ENCODE measurements around the gene CCDC57. TPM values are rescaled to one million over a fixed set of nuclear protein-coding genes. Genes with fewer than 3 reads are reported as not detected.

Gene CCDC57
- total RNA-seq, 1 donor from 2014 or later = 79.0 TPM

DNA sequence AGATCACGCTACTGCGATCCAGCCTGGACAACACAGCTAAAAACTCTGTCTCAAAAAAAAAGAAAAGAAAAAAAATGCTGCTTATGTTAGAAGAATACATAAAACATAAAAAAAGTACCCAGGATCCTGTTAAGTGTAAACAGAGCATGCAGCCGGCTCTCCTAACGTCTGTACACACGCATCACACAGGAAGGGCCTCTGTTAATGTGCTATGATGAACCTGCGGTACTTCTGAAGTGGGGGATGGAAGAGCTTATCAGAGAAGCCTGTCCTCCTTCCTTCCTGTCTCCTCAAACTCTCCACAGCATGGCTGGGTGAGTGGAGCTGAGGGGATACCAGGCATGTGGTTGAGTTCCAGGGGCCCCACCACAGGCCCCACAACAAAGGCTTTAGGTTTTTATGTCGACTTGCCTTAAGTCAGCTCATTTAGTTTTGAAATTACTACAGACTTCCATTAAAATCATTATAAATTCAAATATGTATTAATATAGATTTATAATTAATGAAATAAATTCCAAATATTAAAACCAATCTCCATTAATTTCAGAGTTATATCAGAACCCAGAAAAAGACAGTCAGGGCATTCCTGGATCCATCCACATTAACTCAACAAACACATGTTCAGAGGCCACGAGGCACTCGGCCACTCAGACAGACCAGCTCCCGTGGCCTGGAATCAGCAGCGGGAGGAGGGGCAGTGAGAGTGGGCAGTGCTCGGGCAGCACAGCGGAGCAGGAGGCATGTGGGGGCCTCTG lies 11.7 kb downstream of the CCDC57 start:
- H3K36me3 Mint-ChIP-seq (ENCODE audit: insufficient read depth) = peaks cover 14% of the 10 kb centered on the region
- H3K4me3 Mint-ChIP-seq (ENCODE audit: low read depth) = no peak overlapping the region
- no peaks in the 10 kb centered on the region for H3K9me3 Mint-ChIP-seq (ENCODE audit: low read depth)
- TF ChIP-seq, protein P1, sequence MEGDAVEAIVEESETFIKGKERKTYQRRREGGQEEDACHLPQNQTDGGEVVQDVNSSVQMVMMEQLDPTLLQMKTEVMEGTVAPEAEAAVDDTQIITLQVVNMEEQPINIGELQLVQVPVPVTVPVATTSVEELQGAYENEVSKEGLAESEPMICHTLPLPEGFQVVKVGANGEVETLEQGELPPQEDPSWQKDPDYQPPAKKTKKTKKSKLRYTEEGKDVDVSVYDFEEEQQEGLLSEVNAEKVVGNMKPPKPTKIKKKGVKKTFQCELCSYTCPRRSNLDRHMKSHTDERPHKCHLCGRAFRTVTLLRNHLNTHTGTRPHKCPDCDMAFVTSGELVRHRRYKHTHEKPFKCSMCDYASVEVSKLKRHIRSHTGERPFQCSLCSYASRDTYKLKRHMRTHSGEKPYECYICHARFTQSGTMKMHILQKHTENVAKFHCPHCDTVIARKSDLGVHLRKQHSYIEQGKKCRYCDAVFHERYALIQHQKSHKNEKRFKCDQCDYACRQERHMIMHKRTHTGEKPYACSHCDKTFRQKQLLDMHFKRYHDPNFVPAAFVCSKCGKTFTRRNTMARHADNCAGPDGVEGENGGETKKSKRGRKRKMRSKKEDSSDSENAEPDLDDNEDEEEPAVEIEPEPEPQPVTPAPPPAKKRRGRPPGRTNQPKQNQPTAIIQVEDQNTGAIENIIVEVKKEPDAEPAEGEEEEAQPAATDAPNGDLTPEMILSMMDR (IDR thresholded peaks at IDR 0.05; ENCODE audit: unreplicated experiment) = no peak
- no peaks in the 10 kb centered on the region for H3K27me3 Mint-ChIP-seq
- H3K4me1 Mint-ChIP-seq (ENCODE audit: low read depth) = peaks cover 1% of the 10 kb centered on the region
- no peak overlapping the region for H3K27ac Mint-ChIP-seq
- no peak for DNase-seq (ENCODE audit: low spot score, unreplicated experiment)

DNA sequence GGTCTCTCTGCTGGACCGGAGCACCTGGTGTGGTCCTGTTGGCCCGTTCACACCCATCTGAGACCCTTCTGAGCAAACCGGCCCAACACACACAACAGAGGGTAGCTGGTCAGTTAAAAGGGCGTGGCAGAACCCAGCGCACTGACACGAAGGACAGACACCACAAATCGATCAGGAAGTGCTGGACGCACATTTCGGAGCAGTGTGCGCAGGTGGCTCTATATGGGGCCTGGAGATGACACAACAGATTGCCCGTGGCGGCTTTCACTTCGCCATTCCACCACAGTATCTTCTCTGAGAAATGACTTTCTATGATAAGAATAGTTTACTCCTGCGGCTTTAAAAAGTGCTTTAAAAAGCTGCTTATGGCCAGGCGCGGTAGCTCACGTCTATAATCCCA lies 12.5 kb downstream of the CCDC57 start:
- H3K4me3 Mint-ChIP-seq (ENCODE audit: low read depth) = no peak overlapping the region
- H3K27me3 Mint-ChIP-seq = no peaks in the 10 kb centered on the region
- peaks cover 16% of the 10 kb centered on the region for H3K36me3 Mint-ChIP-seq (ENCODE audit: insufficient read depth)
- DNase-seq (ENCODE audit: low spot score, unreplicated experiment) = no peak
- no peaks in the 10 kb centered on the region for H3K4me1 Mint-ChIP-seq (ENCODE audit: low read depth)
- H3K9me3 Mint-ChIP-seq (ENCODE audit: low read depth) = no peaks in the 10 kb centered on the region
- TF ChIP-seq, protein P1 (IDR thresholded peaks at IDR 0.05; ENCODE audit: unreplicated experiment) = no peak
- no peak overlapping the region for H3K27ac Mint-ChIP-seq

DNA sequence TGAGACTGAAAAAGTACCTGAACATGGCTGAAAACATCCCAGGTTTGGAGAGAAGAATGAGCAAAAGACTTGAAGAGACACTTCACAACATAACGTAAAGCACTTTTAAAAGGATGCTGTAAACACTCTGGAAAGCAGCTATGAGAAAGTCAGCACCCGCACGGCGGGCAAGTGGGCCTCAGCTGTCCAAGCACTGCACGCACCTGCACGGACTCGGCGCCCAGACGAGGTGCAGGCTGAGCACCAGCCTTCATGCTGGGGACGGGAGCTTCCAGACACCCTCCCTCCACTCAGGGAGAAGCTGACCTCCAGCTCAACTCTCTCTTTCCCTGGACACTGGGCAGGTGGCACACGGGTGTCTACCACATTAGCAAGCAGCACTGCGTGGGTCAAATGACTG lies 13.1 kb downstream of the CCDC57 start:
- H3K9me3 Mint-ChIP-seq (ENCODE audit: low read depth) = no peaks in the 10 kb centered on the region
- no peak overlapping the region for H3K4me3 Mint-ChIP-seq (ENCODE audit: low read depth)
- DNase-seq (ENCODE audit: low spot score, unreplicated experiment) = no peak
- no peak overlapping the region for H3K27ac Mint-ChIP-seq
- H3K4me1 Mint-ChIP-seq (ENCODE audit: low read depth) = no peaks in the 10 kb centered on the region
- no peaks in the 10 kb centered on the region for H3K27me3 Mint-ChIP-seq
- TF ChIP-seq, protein P1 (IDR thresholded peaks at IDR 0.05; ENCODE audit: unreplicated experiment) = no peak
- peaks cover 16% of the 10 kb centered on the region for H3K36me3 Mint-ChIP-seq (ENCODE audit: insufficient read depth)

DNA sequence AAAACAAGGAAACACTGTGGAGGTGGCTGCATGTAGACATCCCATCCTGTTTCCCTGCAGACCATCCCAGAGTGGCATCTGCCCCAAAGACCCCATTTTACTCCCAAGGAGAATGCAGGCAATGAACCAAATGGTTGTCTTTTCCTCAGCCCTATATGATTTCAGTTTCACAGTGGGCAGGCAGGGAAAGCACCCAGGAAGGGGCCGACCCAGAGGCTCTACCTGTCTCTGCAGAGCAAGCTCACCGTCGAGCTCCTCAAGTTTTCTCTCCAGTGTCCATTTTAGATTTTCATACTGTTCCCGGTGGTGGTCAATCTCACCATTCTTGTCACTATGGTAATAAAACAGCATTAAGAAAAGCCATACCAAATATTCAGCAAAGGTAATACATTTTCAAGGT lies 14.6 kb downstream of the CCDC57 start:
- peaks cover 21% of the 10 kb centered on the region for H3K36me3 Mint-ChIP-seq (ENCODE audit: insufficient read depth)
- no peaks in the 10 kb centered on the region for H3K27me3 Mint-ChIP-seq
- H3K9me3 Mint-ChIP-seq (ENCODE audit: low read depth) = no peaks in the 10 kb centered on the region
- TF ChIP-seq, protein P1 (IDR thresholded peaks at IDR 0.05; ENCODE audit: unreplicated experiment) = no peak
- no peak overlapping the region for H3K4me3 Mint-ChIP-seq (ENCODE audit: low read depth)
- no peaks in the 10 kb centered on the region for H3K4me1 Mint-ChIP-seq (ENCODE audit: low read depth)
- H3K27ac Mint-ChIP-seq = no peak overlapping the region
- DNase-seq (ENCODE audit: low spot score, unreplicated experiment) = no peak

DNA sequence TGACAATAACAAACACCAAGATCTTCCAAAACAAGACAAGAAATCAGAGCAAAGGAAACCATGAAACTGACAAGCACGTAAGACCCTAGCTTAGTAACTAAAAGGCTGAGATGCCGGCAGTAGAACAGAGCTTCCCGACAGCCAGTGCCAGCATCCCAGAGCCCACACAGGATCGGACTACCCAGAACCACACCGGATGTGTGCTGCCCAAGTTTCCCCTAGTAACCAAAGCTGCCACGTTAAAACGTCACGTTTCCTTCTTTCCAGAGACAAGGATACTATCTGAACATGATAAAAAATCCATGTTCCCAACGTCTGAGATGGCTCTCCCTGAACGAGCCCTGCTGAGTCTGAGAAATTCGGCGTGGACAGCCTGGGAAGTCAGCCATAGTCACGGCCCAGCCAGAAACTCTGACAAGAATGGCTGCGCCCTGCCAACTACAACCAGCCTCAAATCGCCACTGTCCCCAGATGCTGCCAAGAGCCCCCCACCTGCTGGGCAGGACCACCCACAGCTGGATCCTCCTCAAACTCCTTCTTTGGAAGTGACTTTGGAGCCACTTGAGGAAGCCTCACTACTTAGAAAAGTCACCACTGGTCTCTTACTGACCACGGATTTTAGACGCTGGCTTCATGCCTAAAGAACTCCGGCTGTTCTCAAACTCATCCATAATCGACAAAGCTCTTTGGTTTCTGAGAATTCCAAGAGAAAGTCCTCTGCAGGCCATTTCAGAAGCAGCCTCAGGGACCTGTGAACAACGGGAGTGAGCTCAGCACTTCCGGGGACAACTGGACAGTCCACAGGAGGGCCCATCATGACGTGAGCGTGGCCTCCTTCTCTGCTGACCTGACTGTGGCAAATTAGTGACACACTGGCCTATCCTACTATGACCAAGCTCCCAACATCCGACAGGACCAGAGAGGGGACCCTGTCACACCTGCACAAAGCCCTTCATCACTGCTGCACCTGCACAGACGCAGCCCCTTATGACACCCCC lies 16.7 kb downstream of the CCDC57 start:
- TF ChIP-seq, protein P1 (IDR thresholded peaks at IDR 0.05; ENCODE audit: unreplicated experiment) = no peak
- H3K27me3 Mint-ChIP-seq = no peaks in the 10 kb centered on the region
- no peak overlapping the region for H3K27ac Mint-ChIP-seq
- no peak overlapping the region for H3K4me3 Mint-ChIP-seq (ENCODE audit: low read depth)
- peaks cover 23% of the 10 kb centered on the region for H3K36me3 Mint-ChIP-seq (ENCODE audit: insufficient read depth)
- no peak for DNase-seq (ENCODE audit: low spot score, unreplicated experiment)
- H3K9me3 Mint-ChIP-seq (ENCODE audit: low read depth) = no peaks in the 10 kb centered on the region
- no peaks in the 10 kb centered on the region for H3K4me1 Mint-ChIP-seq (ENCODE audit: low read depth)

All from progenitor cell of endocrine pancreas (in vitro differentiated cells).